K562 (cell line): ENCODE measurements around the gene DLGAP1. TPM values are rescaled to one million over a fixed set of nuclear protein-coding genes. Genes with fewer than 3 reads are reported as not detected.

Experiments used
- ATAC-seq: fragments of 200-7000 bp; cut with Tn5 transposase; 3 replicates; pipeline ENCODE4 v1.9.1; 2020; ENCODE audit warnings: moderate library complexity
- BruUV-seq: library from RNA; stranded (reverse); fragments of 400-500 nt; replicated peaks from 2 replicates; lab custom pipeline; 2021; lab: Mats Ljungman, UMichigan
- CTCF ChIA-PET: fragments of 300-600 bp; formaldehyde crosslinking; extraction: SDS; loops from one replicate; lab custom pipeline; 2021; ENCODE audit warnings: low intra/inter-chr PET ratio; lab: Yijun Ruan, JAX
- POLR2A ChIA-PET: fragments of 300-600, 350-650 bp; sonication (Branson Sonifier 250); formaldehyde crosslinking; extraction: SDS; loops from one replicate; lab custom pipeline; 2021; ENCODE audit warnings: antibody characterized with exemption, inconsistent platforms; lab: Yijun Ruan, JAX
- DNase-seq, 4 experiments: peaks; one replicate each; pipeline versions ENCODE4 v3.0.0 to v3.0.0-alpha.2; 2011 to 2018; ENCODE audit warnings: low spot score in 3 of 4, mixed read lengths in 3 of 4; ENCODE audit errors: extremely low read depth in 1 of 4
- FAIRE-seq: peaks from 2 replicates; lab custom pipeline; 2011; peaks lifted over from hg19 to GRCh38; lab: Jason Lieb, UNC
- H2AFZ ChIP-seq: 2 replicates; pipeline ENCODE4 v1.6.0; 2011; ENCODE audit warnings: low read depth, low read length, control low read depth, inconsistent platforms
- H3K27ac ChIP-seq: fragments of 200-600 bp; 3 replicates; pipeline ENCODE4 v1.8.0; 2011; ENCODE audit warnings: low read depth, mild to moderate bottlenecking, control low read depth, inconsistent platforms, low read length, moderate library complexity, mixed read lengths; ENCODE audit errors: extremely low read depth
- H3K27me3 ChIP-seq, 2 experiments: fragments of 300-600 bp in 1 of 2; 2 replicates in 1 of 2; 3 replicates in 1 of 2; pipeline versions ENCODE4 v1.6.0 to v1.8.0; 2011; ENCODE audit warnings: inconsistent platforms in 2 of 2, low read length in 2 of 2, mild to moderate bottlenecking in 1 of 2, mixed read lengths in 1 of 2, moderate library complexity in 1 of 2; ENCODE audit not compliant: control insufficient read depth in 2 of 2, insufficient read depth in 2 of 2
- H3K36me3 ChIP-seq: fragments of 300-600 bp; 3 replicates; pipeline ENCODE4 v1.8.0; 2011; ENCODE audit warnings: mild to moderate bottlenecking, low read length, inconsistent platforms; ENCODE audit not compliant: control insufficient read depth, insufficient read depth
- H3K4me1 ChIP-seq, 2 experiments: fragments of 200-600 bp in 1 of 2; replicated peaks in 1 of 2; 2 replicates in 1 of 2; 3 replicates in 1 of 2; pipeline versions ENCODE4 v1.5.1 to v1.8.0; 2011; ENCODE audit warnings: inconsistent platforms in 2 of 2, low read length in 2 of 2, mild to moderate bottlenecking in 1 of 2, mixed read lengths in 1 of 2, moderate library complexity in 1 of 2; ENCODE audit not compliant: control insufficient read depth in 2 of 2, insufficient read depth in 2 of 2
- H3K4me2 ChIP-seq: 2 replicates; pipeline ENCODE4 v1.6.1; 2011; ENCODE audit warnings: low read length, control low read depth, inconsistent platforms, mixed read lengths; ENCODE audit not compliant: insufficient read depth
- H3K4me3 ChIP-seq: fragments of 200-600 bp; sonication (generic), shearing (Covaris generic); 2 replicates; pipeline ENCODE4 v1.5.1; 2016; ENCODE audit warnings: control low read depth, inconsistent platforms
- H3K79me2 ChIP-seq: fragments of 200-600 bp; 3 replicates; pipeline ENCODE4 v1.8.0; 2011; ENCODE audit warnings: low read length, inconsistent platforms; ENCODE audit not compliant: control insufficient read depth, insufficient read depth
- H3K9ac ChIP-seq, 2 experiments: 2 replicates each; pipeline versions ENCODE4 v1.6.0 to v1.6.1; 2011; ENCODE audit warnings: low read depth in 2 of 2, low read length in 2 of 2, control low read depth in 1 of 2, inconsistent platforms in 1 of 2, mild to moderate bottlenecking in 1 of 2, mixed read lengths in 1 of 2; ENCODE audit not compliant: insufficient read depth in 1 of 2
- H3K9me1 ChIP-seq: one replicate; pipeline ENCODE4 v1.6.0; 2011; ENCODE audit warnings: inconsistent platforms, mild to moderate bottlenecking, low read length, moderate library complexity; ENCODE audit not compliant: control insufficient read depth, insufficient read depth
- H3K9me3 ChIP-seq: replicated peaks from 2 replicates; pipeline ENCODE4 v1.5.1; 2011; ENCODE audit warnings: low read depth, low read length, inconsistent platforms; ENCODE audit not compliant: control insufficient read depth, insufficient read depth
- H4K20me1 ChIP-seq: replicated peaks from 2 replicates; pipeline ENCODE4 v1.6.1; 2011; ENCODE audit warnings: low read length, inconsistent platforms, mixed read lengths; ENCODE audit not compliant: control insufficient read depth, insufficient read depth
- CREB1 ChIP-seq, 2 experiments: sonication (generic) in 1 of 2; formaldehyde crosslinking in 1 of 2; IDR thresholded peaks; 2 replicates each; pipeline versions ENCODE4 v1.6.1 to v1.8.0; 2012 to 2022; ENCODE audit warnings: inconsistent platforms in 1 of 2, mild to moderate bottlenecking in 1 of 2, missing genetic modification reagents in 1 of 2, moderate library complexity in 1 of 2
- DIDO1 ChIP-seq: fragments of 450-650 bp; IDR thresholded peaks from 2 replicates; pipeline ENCODE4 v1.6.1; 2016; ENCODE audit warnings: low read depth, missing biosample characterization, missing genetic modification characterization
- KLF6 ChIP-seq: fragments of 250-450 bp; sonication (Bioruptor Pico); IDR thresholded peaks from 2 replicates; pipeline ENCODE4 v1.4.0; 2020; ENCODE audit warnings: mild to moderate bottlenecking, moderate library complexity, borderline replicate concordance
- NFYB ChIP-seq: IDR thresholded peaks from 2 replicates; pipeline ENCODE4 v1.6.1; 2011; ENCODE audit warnings: mild to moderate bottlenecking, moderate library complexity; ENCODE audit not compliant: insufficient read length; ENCODE audit errors: extremely low read depth
- OTX1 ChIP-seq: fragments of 450-650 bp; formaldehyde crosslinking; IDR thresholded peaks from 2 replicates; pipeline ENCODE4 v1.4.0; 2022; ENCODE audit warnings: mild to moderate bottlenecking
- TFAM ChIP-seq: fragments of 250-450 bp; sonication (Bioruptor Pico); conservative IDR thresholded peaks from 2 replicates; pipeline ENCODE4 v1.5.0; 2021; ENCODE audit warnings: mild to moderate bottlenecking, moderate library complexity
- ZFP91 ChIP-seq: sonication (generic); formaldehyde crosslinking; IDR thresholded peaks from 2 replicates; pipeline ENCODE4 v1.8.0; 2022; ENCODE audit warnings: mild to moderate bottlenecking, missing genetic modification reagents
- WGBS: fragments of 100-300 bp; shearing (Covaris generic); methylation state at CpG from one replicate; pipeline ENCODE4 v1.1.6; 2016; ENCODE audit warnings: low coverage, mixed read lengths; ENCODE audit not compliant: insufficient coverage; ENCODE audit errors: missing lambda C conversion rate; 5-methylcytosine and 5-hydroxymethylcytosine counted together
- in situ Hi-C: fragments of 300-500 bp; cut with MboI; formaldehyde crosslinking; loops from 4 replicates; pipeline ENCODE4 v1.15.0; 2018; ENCODE audit warnings: inconsistent platforms, mixed read lengths
- intact Hi-C: fragments of 100-400 bp; cut with micrococcal nuclease; formaldehyde crosslinking; loops from 2 replicates; pipeline ENCODE4 v1.14.2; 2022
- polyA plus RNA-seq, 8 experiments: library from polyadenylated mRNA; depleted of rRNA in 4 of 8; stranded (reverse) in 5 of 8; unstranded in 3 of 8; fragments of >200 nt; fragmentation: Nextera tagmentation in 2 of 8; fragmentation: Illumina TruSeq in 1 of 8; extraction: Ambion mirVana in 2 of 8; extraction: Trizol in 1 of 8; gene quantifications; 2 replicates each; pipeline versions ENCODE4 v1.2.1 to v1.2.3, GENCODE V29; 2011 to 2014; ENCODE audit warnings: inconsistent platforms in 1 of 8, missing spikeins in 1 of 8
- total RNA-seq, 7 experiments: library from RNA; depleted of rRNA in 6 of 7; stranded (reverse); fragments of >200 nt in 6 of 7; fragmentation: Illumina TruSeq in 2 of 7; extraction: Trizol in 2 of 7; gene quantifications; 2 replicates each; pipeline versions ENCODE4 v1.2.1 to v1.2.3, GENCODE V29; 2011 to 2021; ENCODE audit warnings: low replicate concordance in 1 of 7
- TF ChIP-seq, protein P1 (sequence below): IDR thresholded peaks from 3 replicates; pipeline ENCODE4 v1.6.1; 2011; ENCODE audit warnings: borderline replicate concordance, mild to moderate bottlenecking, moderate library complexity; ENCODE audit not compliant: insufficient read length; ENCODE audit errors: extremely low read depth
- TF ChIP-seq, protein P2 (sequence below): sonication (generic); formaldehyde crosslinking; IDR thresholded peaks from 2 replicates; pipeline ENCODE4 v1.8.0; 2022; ENCODE audit warnings: mild to moderate bottlenecking, low read depth, missing genetic modification reagents

Gene DLGAP1
- total and polyA plus RNA-seq, 9 of the 15 experiments (the other 6 are each of a cell fraction or from before 2014, with no cell fraction given) = 0.04 to 0.22 (median 0.08) TPM

DNA sequence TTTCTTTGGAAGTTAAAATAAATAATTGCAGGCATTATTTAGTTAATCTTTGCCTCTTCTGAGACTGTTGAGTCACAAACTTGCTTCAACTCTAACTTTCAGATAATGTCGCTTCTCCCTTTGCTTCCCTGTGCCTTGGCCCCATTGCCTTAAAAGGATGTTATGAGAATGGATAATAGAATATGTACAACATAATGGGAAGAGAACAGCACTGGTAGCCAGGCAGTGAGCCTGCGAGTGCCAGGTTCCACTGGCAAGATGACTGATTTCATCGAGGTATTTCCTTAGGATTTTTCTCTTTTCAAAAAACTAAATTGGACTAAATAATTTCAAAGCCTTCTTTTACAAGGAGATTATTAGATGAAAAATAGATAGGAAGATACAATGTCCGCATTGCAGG, 584.2 kb downstream of the DLGAP1 start:
- intact Hi-C loops = loop anchor here (1.0 to 2.0 kb wide), 3 partner anchors 100 to 588 kb away; no protein-coding TSS in a partner anchor
- Histone ChIP-seq H3K9me3 (no peaks in the 10 kb centered on the region), H3K79me2 (no peaks in the 10 kb centered on the region), H3K27me3 (no peaks in the 10 kb centered on the region), H2AFZ (no peak overlapping the region), H3K4me3 (no peak overlapping the region), H3K9ac (no peak overlapping the region), H3K36me3 (no peaks in the 10 kb centered on the region), H3K9me1 (no peaks in the 10 kb centered on the region), H3K4me1 (no peaks in the 10 kb centered on the region), H4K20me1 (no peaks in the 10 kb centered on the region), H3K4me2 (no peak overlapping the region), H3K27ac (no peak overlapping the region)
- ATAC-seq (no peak), FAIRE-seq (no peak), DNase-seq (no peak)
- WGBS = 1% methylated on average over 4 of the region's 4 CpGs
- no TSS peak for BruUV-seq
- in situ Hi-C loops = no loop called here
- POLR2A ChIA-PET = no interaction called here
- CTCF ChIA-PET = interaction anchor here (1.7 to 2.7 kb wide), 2 partner anchors 167 to 589 kb away, joined by 8 to 24 read pairs; no protein-coding TSS in a partner anchor
- TF ChIP-seq DIDO1 (tag) (no peak), NFYB (no peak), ZFP91 (no peak), CREB1 (IDR thresholded peaks at IDR 0.05) (no peak), CREB1 (CRISPR knock-in tag; IDR thresholded peaks at IDR 0.05) (no peak), KLF6 (CRISPR knock-in tag) (no peak), OTX1 (CRISPR knock-in tag) (no peak), TFAM (CRISPR knock-in tag) (no peak)
- TF ChIP-seq, protein P1, sequence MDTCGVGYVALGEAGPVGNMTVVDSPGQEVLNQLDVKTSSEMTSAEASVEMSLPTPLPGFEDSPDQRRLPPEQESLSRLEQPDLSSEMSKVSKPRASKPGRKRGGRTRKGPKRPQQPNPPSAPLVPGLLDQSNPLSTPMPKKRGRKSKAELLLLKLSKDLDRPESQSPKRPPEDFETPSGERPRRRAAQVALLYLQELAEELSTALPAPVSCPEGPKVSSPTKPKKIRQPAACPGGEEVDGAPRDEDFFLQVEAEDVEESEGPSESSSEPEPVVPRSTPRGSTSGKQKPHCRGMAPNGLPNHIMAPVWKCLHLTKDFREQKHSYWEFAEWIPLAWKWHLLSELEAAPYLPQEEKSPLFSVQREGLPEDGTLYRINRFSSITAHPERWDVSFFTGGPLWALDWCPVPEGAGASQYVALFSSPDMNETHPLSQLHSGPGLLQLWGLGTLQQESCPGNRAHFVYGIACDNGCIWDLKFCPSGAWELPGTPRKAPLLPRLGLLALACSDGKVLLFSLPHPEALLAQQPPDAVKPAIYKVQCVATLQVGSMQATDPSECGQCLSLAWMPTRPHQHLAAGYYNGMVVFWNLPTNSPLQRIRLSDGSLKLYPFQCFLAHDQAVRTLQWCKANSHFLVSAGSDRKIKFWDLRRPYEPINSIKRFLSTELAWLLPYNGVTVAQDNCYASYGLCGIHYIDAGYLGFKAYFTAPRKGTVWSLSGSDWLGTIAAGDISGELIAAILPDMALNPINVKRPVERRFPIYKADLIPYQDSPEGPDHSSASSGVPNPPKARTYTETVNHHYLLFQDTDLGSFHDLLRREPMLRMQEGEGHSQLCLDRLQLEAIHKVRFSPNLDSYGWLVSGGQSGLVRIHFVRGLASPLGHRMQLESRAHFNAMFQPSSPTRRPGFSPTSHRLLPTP = no peak
- TF ChIP-seq, protein P2, sequence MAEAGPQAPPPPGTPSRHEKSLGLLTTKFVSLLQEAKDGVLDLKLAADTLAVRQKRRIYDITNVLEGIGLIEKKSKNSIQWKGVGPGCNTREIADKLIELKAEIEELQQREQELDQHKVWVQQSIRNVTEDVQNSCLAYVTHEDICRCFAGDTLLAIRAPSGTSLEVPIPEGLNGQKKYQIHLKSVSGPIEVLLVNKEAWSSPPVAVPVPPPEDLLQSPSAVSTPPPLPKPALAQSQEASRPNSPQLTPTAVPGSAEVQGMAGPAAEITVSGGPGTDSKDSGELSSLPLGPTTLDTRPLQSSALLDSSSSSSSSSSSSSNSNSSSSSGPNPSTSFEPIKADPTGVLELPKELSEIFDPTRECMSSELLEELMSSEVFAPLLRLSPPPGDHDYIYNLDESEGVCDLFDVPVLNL = no peak
